ENCODE results near the gene ATOX1. TPM values are rescaled to one million over a fixed set of nuclear protein-coding genes. Genes with fewer than 3 reads are reported as not detected.
"Not testable (repeated sequence)": the region's sequence is repeated elsewhere in the genome, so short reads cannot be mapped to it uniquely, and the experiment has no call there.

Gene ATOX1, protein sequence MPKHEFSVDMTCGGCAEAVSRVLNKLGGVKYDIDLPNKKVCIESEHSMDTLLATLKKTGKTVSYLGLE
- total RNA-seq, result 10 to 100 TPM; 83.1 to 89.9 TPM

GRCh38 chr5:151758430-151759241 is at the start of gene ATOX1:
Gene ATOX1 (minus strand): TSS chr5:151758631. CDS start chr5:151758551, 80 bp downstream.
- Mint-ChIP-seq H3K9me3 (no peaks in the 10 kb centered on the region), H3K4me3 (peak within 1 kb of the TSS; percentile 77), H3K4me1 (ENCODE audit: low read depth) (peaks cover 32% of the 10 kb centered on the region), H3K27ac (peak within 1 kb of the TSS; percentile 69), H3K27me3 (no peaks in the 10 kb centered on the region), H3K36me3 (peaks cover under 1% of the 10 kb centered on the region)
- ChIA-PET CTCF (interaction anchor here (1.1 to 4.2 kb wide), 5 partner anchors 13 to 106 kb away, joined by 3 to 20 read pairs (median 4); partner anchors contain the start of gene G3BP1), POLR2A (interaction anchor here (1.1 to 6.0 kb wide), 3 partner anchors 9 to 63 kb away, joined by 3 to 71 read pairs (median 5); partner anchors contain the start of gene G3BP1)
- peak; percentile 94 for DNase-seq
- intact Hi-C loops (cut with micrococcal nuclease), result loop anchor here (1.0 to 5.0 kb wide), 5 partner anchors 9 to 606 kb away; partner anchors contain the start of gene G3BP1

- Mint-ChIP-seq H3K9me3 (no peaks in the 10 kb centered on the region), H3K4me3 (no peak overlapping the region), H3K4me1 (ENCODE audit: low read depth) (peaks cover 37% of the 10 kb centered on the region), H3K27me3 (no peaks in the 10 kb centered on the region), H3K27ac (peak overlapping the region; percentile 39), H3K36me3 (peaks cover 64% of the 10 kb centered on the region)
- ChIA-PET CTCF (interaction anchor here (1.6 kb wide), 1 partner anchor 337 kb away, joined by 4 read pairs; no protein-coding TSS in a partner anchor), POLR2A (no interaction called here)
- DNase-seq, result no peak
- intact Hi-C loops (cut with micrococcal nuclease), result no loop called here
These were observed 47.2 kb upstream of the ATOX1 start for GRCh38 chr5:151805414-151806223.

GRCh38 chr5:151800532-151800931 is 42.1 kb upstream of the ATOX1 start:
- Mint-ChIP-seq H3K4me3 (no peak overlapping the region), H3K27me3 (no peaks in the 10 kb centered on the region), H3K9me3 (no peaks in the 10 kb centered on the region), H3K27ac (peak overlapping the region; percentile 45), H3K36me3 (peaks cover 64% of the 10 kb centered on the region), H3K4me1 (ENCODE audit: low read depth) (peaks cover 31% of the 10 kb centered on the region)
- ChIA-PET POLR2A (no interaction called here), CTCF (interaction anchor here (0.6 to 3.4 kb wide), 3 partner anchors 29 to 343 kb away, joined by 3 to 13 read pairs (median 4); partner anchors contain the start of gene G3BP1)
- intact Hi-C loops (cut with micrococcal nuclease), result no loop called here
- no peak for DNase-seq

- no peak overlapping the region for H3K4me3 Mint-ChIP-seq
- POLR2A ChIA-PET, result interaction anchor here (0.6 kb wide), 1 partner anchor 17 kb away, joined by 5 read pairs; no protein-coding TSS in a partner anchor
- CTCF ChIA-PET, result interaction anchor here (0.6 to 3.4 kb wide), 7 partner anchors 12 to 344 kb away, joined by 3 to 13 read pairs (median 3); no protein-coding TSS in a partner anchor
These were observed 41.0 kb upstream of the ATOX1 start for GRCh38 chr5:151799407-151799806.

GRCh38 chr5:151798674-151799073 is 40.2 kb upstream of the ATOX1 start:
- intact Hi-C loops (cut with micrococcal nuclease), result no loop called here
- Mint-ChIP-seq H3K27me3 (no peaks in the 10 kb centered on the region), H3K27ac (peak overlapping the region; percentile 4), H3K4me3 (no peak overlapping the region), H3K4me1 (ENCODE audit: low read depth) (peaks cover 23% of the 10 kb centered on the region), H3K36me3 (peaks cover 61% of the 10 kb centered on the region), H3K9me3 (no peaks in the 10 kb centered on the region)
- ChIA-PET CTCF (interaction anchor here (0.8 to 3.4 kb wide), 4 partner anchors 12 to 345 kb away, joined by 3 to 13 read pairs (median 4); no protein-coding TSS in a partner anchor), POLR2A (interaction anchor here (0.6 kb wide), 1 partner anchor 17 kb away, joined by 5 read pairs; no protein-coding TSS in a partner anchor)
- DNase-seq, result no peak

More at GRCh38 chr5:151799407-151799806, 41.0 kb upstream of the ATOX1 start:
- Mint-ChIP-seq H3K9me3 (no peaks in the 10 kb centered on the region), H3K27me3 (no peaks in the 10 kb centered on the region), H3K4me1 (ENCODE audit: low read depth) (peaks cover 27% of the 10 kb centered on the region), H3K27ac (peak overlapping the region; percentile 6), H3K36me3 (peaks cover 61% of the 10 kb centered on the region)
- DNase-seq, result peak; percentile 37
- intact Hi-C loops (cut with micrococcal nuclease), result no loop called here

DNA sequence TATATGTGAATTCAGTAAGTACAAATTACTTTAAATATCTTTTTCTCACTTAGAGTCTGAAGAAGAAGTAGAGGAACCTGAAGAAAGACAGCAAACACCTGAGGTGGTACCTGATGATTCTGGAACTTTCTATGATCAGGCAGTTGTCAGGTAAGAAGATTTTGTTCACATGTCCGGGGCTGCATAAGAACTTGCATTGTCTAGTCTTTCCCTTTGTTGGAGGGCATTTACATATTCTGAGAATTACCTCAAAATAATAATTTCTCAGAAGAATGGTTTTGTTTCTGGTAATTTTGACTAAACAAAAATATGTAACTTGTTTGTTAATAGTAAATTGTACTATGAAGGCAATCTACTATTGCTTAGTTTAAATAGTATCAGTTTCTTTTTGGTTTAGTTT is 37.0 kb upstream of the ATOX1 start:
- DNase-seq, result no peak
- Mint-ChIP-seq H3K9me3 (no peaks in the 10 kb centered on the region), H3K36me3 (peaks cover 62% of the 10 kb centered on the region), H3K4me3 (no peak overlapping the region), H3K4me1 (ENCODE audit: low read depth) (peaks cover 27% of the 10 kb centered on the region), H3K27me3 (no peaks in the 10 kb centered on the region), H3K27ac (no peak overlapping the region)
- intact Hi-C loops (cut with micrococcal nuclease), result no loop called here
- ChIA-PET CTCF (no interaction called here), POLR2A (no interaction called here)

DNA sequence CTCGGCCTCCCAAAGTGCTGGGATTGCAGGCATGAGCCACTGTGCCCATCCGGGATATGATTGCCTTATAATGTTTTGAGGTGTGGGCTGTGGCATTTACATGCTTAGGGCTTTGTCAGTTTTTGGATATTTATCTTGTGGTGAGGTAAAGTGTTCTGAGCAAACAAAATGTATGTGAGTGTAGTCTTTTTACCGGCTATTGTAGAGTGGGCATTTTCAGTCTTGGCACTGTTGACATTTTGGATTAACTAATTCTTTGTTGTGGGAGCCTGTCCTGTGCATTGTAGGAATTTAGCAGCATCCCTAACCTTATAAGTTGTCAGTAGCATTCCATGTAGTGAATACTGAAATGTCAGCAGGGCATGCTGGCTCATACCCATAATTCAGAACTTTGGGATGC is 34.9 kb upstream of the ATOX1 start:
- Mint-ChIP-seq H3K36me3 (peaks cover 64% of the 10 kb centered on the region), H3K27ac (no peak overlapping the region), H3K9me3 (no peaks in the 10 kb centered on the region), H3K4me3 (no peak overlapping the region), H3K27me3 (no peaks in the 10 kb centered on the region), H3K4me1 (ENCODE audit: low read depth) (peaks cover 21% of the 10 kb centered on the region)
- POLR2A ChIA-PET, result no interaction called here
- intact Hi-C loops (cut with micrococcal nuclease), result no loop called here
- CTCF ChIA-PET, result no interaction called here
- DNase-seq, result no peak

DNA sequence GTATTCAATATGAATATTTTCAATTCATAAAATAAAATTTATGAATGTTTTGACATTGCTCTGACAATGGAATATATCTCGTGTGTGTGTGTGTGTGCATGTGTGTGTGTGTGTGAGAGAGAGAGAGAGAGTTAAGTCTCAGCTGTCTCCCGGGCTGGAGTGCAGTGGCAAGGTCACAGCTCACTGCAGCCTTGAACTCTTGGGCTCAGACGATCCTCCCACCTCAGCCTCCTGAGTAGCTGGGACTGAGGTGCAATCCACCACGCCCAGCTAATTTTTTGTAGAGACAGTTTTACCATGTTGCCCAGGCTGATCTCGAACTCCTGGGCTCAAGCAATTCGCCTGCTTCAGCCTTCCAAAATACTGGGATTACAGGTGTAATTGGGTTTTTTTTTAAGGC is 29.4 kb upstream of the ATOX1 start:
- no peak overlapping the region for H3K4me3 Mint-ChIP-seq
- H3K9me3 Mint-ChIP-seq, result no peaks in the 10 kb centered on the region
- peaks cover 39% of the 10 kb centered on the region for H3K4me1 Mint-ChIP-seq (ENCODE audit: low read depth)
- no peaks in the 10 kb centered on the region for H3K27me3 Mint-ChIP-seq
- no peak overlapping the region for H3K27ac Mint-ChIP-seq
- intact Hi-C loops (cut with micrococcal nuclease), result no loop called here
- peaks cover 31% of the 10 kb centered on the region for H3K36me3 Mint-ChIP-seq
- ChIA-PET POLR2A (interaction anchor here (0.7 kb wide), 1 partner anchor 735 kb away, joined by 5 read pairs; no protein-coding TSS in a partner anchor), CTCF (interaction anchor here (0.7 to 2.1 kb wide), 3 partner anchors 11 to 355 kb away, joined by 3 to 5 read pairs (median 3); no protein-coding TSS in a partner anchor)
- no peak for DNase-seq

DNA sequence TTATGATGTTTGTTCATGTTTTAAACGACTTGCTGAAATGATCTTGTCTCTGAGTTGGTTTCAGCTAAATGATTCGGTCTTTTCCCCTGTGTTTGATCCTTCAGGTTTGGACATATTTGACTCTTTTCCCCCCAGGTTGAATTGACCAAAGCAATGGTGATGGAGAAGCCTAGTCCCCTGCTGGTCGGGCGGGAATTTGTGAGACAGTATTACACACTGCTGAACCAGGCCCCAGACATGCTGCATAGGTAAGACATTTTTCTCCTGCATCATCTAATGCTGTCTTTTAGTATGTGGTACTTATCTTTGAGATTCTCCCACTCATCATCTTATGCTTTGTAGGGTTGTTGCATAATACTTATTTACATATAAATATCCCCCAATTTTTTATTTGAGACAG is 28.0 kb upstream of the ATOX1 start:
- no peak for DNase-seq
- no peaks in the 10 kb centered on the region for H3K9me3 Mint-ChIP-seq
- ChIA-PET CTCF (interaction anchor here (1.0 to 1.5 kb wide), 2 partner anchors 12 to 357 kb away, joined by 3 read pairs; no protein-coding TSS in a partner anchor), POLR2A (no interaction called here)
- H3K27me3 Mint-ChIP-seq, result no peaks in the 10 kb centered on the region
- H3K4me1 Mint-ChIP-seq (ENCODE audit: low read depth), result peaks cover 49% of the 10 kb centered on the region
- no peak overlapping the region for H3K4me3 Mint-ChIP-seq
- H3K27ac Mint-ChIP-seq, result no peak overlapping the region
- peaks cover 22% of the 10 kb centered on the region for H3K36me3 Mint-ChIP-seq
- intact Hi-C loops (cut with micrococcal nuclease), result no loop called here

DNA sequence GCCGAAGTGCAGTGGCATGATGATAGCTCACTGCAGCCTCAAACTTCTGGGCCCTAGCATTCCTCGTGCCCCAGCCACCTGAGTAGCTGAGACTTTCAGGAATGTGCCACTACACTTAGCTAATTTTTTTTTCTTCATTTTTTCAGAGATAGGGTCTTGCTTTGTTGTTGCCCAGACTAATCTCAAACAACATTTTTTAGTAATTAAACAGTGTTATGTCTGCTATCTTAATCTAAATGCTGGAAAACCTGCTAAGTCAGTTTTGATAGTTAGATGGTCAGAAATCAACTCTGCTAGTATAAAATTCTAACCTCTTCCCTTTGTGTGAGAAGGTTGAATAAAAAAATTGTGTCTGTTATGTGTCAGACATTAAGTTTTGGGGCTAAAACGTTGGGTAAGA is 25.7 kb upstream of the ATOX1 start:
- H3K27me3 Mint-ChIP-seq, result no peaks in the 10 kb centered on the region
- ChIA-PET CTCF (interaction anchor here (1.1 to 1.2 kb wide), 2 partner anchors 9 to 13 kb away, joined by 3 read pairs; partner anchors contain the start of gene G3BP1), POLR2A (interaction anchor here (2.2 kb wide), 1 partner anchor 12 kb away, joined by 8 read pairs; the partner anchor contains the start of gene G3BP1)
- peaks cover 63% of the 10 kb centered on the region for H3K4me1 Mint-ChIP-seq (ENCODE audit: low read depth)
- no peaks in the 10 kb centered on the region for H3K9me3 Mint-ChIP-seq
- intact Hi-C loops (cut with micrococcal nuclease), result no loop called here
- DNase-seq, result no peak
- no peak overlapping the region for H3K27ac Mint-ChIP-seq
- H3K36me3 Mint-ChIP-seq, result peaks cover 9% of the 10 kb centered on the region
- H3K4me3 Mint-ChIP-seq, result no peak overlapping the region

DNA sequence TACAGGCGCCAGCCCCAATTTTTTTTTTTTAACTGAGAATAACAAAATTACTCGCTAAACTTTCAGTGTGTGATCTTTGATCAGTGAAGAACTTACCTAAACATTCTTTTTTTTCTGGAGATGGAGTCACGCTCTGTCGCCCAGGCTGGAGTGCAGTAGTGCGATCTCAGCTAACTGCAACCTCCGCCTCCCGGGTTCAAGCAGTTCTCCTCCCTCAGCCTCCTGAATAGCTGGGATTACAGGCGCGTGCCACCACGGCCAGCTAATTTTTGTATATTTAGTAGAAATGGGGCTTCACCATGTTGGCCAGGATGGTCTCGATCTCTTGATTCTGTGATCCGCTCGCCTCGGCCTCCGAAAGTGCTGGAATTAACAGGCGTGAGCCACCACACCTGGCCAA is 25.2 kb upstream of the ATOX1 start:
- DNase-seq; intact Hi-C loops (cut with micrococcal nuclease); H3K27ac Mint-ChIP-seq; H3K4me3 Mint-ChIP-seq; CTCF ChIA-PET; H3K27me3 Mint-ChIP-seq; H3K9me3 Mint-ChIP-seq: not testable (repeated sequence)
- Mint-ChIP-seq H3K36me3 (peaks cover 11% of the 10 kb centered on the region), H3K4me1 (ENCODE audit: low read depth) (peaks cover 68% of the 10 kb centered on the region)
- POLR2A ChIA-PET, result interaction anchor here (0.6 to 2.2 kb wide), 2 partner anchors 12 to 304 kb away, joined by 3 to 8 read pairs; partner anchors contain the start of gene G3BP1
